Activated T-cell treated with anti-CD3 and anti-CD28 coated beads, Interleukin-2, amount 50 U/mL, for 48 hours (primary cell): ENCODE data around the gene USP48.

Source experiments
- DNase-seq, 2 experiments: peaks; one replicate each; pipeline ENCODE4 v3.0.0-alpha.2; 2020

USP48 gene

GRCh38 chr1:21770602-21771001, 12.3 kb downstream of the USP48 start:
- DNase-seq: peak in 1 of 2 experiments; percentile 8

GRCh38 chr1:21770201-21770600, 12.7 kb downstream of the USP48 start:
- DNase-seq: no peak

- DNase-seq: peak; percentile 9 to 10
Observed at GRCh38 chr1:21767106-21767505, 15.8 kb downstream of the USP48 start.

- peak; percentile 20 to 25 for DNase-seq
Observed at GRCh38 chr1:21766210-21766609, 16.7 kb downstream of the USP48 start.

GRCh38 chr1:21764615-21765423, 18.1 kb downstream of the USP48 start:
- peak; percentile 30 to 45 for DNase-seq

- DNase-seq: no peak
Observed at GRCh38 chr1:21763694-21764419, 19.1 kb downstream of the USP48 start.

- DNase-seq: no peak
Observed at GRCh38 chr1:21763236-21763635, 19.7 kb downstream of the USP48 start.

GRCh38 chr1:21762022-21762404, 20.9 kb downstream of the USP48 start:
- no peak for DNase-seq

GRCh38 chr1:21761052-21761451, 21.9 kb downstream of the USP48 start:
- DNase-seq: no peak

GRCh38 chr1:21759818-21760217, 23.1 kb downstream of the USP48 start:
- DNase-seq: no peak

GRCh38 chr1:21759182-21759581, 23.8 kb downstream of the USP48 start:
- no peak for DNase-seq

GRCh38 chr1:21758614-21759013, 24.3 kb downstream of the USP48 start:
- DNase-seq: no peak

- DNase-seq: no peak
Observed at GRCh38 chr1:21756393-21757089, 26.4 kb downstream of the USP48 start.

- DNase-seq: no peak
Observed at GRCh38 chr1:21755067-21755466, 27.9 kb downstream of the USP48 start.

- no peak for DNase-seq
Observed at GRCh38 chr1:21754583-21754982, 28.4 kb downstream of the USP48 start.

GRCh38 chr1:21752186-21752585, 30.8 kb downstream of the USP48 start:
- no peak for DNase-seq

GRCh38 chr1:21751281-21751680, 31.7 kb downstream of the USP48 start:
- no peak for DNase-seq

- no peak for DNase-seq
Observed at GRCh38 chr1:21750841-21751240, 32.1 kb downstream of the USP48 start.

- DNase-seq: no peak
Observed at GRCh38 chr1:21749859-21750468, 33.0 kb downstream of the USP48 start.

GRCh38 chr1:21749109-21749508, 33.8 kb downstream of the USP48 start:
- DNase-seq: no peak

GRCh38 chr1:21743476-21743875, 39.5 kb downstream of the USP48 start:
- no peak for DNase-seq

- DNase-seq: no peak
Observed at GRCh38 chr1:21742578-21742977, 40.4 kb downstream of the USP48 start.

GRCh38 chr1:21741206-21741605, 41.7 kb downstream of the USP48 start:
- no peak for DNase-seq
